Esophagus muscularis mucosa (tissue), 4 donors: Measurements from ENCODE around the gene PTPN1. TPM values are rescaled to one million over a fixed set of nuclear protein-coding genes. Genes with fewer than 3 reads are reported as not detected.
"Not testable (repeated sequence)": the region's sequence is repeated elsewhere in the genome, so short reads cannot be mapped to it uniquely, and the experiment has no call there.

Experiments
- DNase-seq: peaks from one replicate; pipeline ENCODE4 v3.0.0-alpha.2; 2017; ENCODE audit errors: extremely low spot score
- H3K27ac ChIP-seq, 4 donors: fragments of 200-600 bp; sonication (generic); replicated peaks in 1 of 4; 1 replicate in 3 of 4; 2 replicates in 1 of 4; pipeline ENCODE4 v1.5.1; 2016 to 2019; ENCODE audit warnings: mild to moderate bottlenecking in 1 of 4
- H3K27me3 ChIP-seq, 4 donors: fragments of 200-600 bp; sonication (generic); one replicate each; pipeline versions ENCODE4 v1.5.1 to v1.6.0; 2016 to 2019
- H3K36me3 ChIP-seq, 4 donors: fragments of 200-600 bp; sonication (generic); one replicate each; pipeline ENCODE4 v1.5.1; 2016 to 2019
- H3K4me1 ChIP-seq, 4 donors: fragments of 200-600 bp; sonication (generic); one replicate each; pipeline ENCODE4 v1.5.1; 2016 to 2019
- H3K4me3 ChIP-seq, 4 donors: fragments of 200-600 bp; sonication (generic); 1 replicate in 2 of 4; 2 replicates in 2 of 4; pipeline ENCODE4 v1.5.1; 2016 to 2019; ENCODE audit warnings: mild to moderate bottlenecking in 4 of 4, moderate library complexity in 1 of 4
- H3K9me3 ChIP-seq, 4 donors: fragments of 200-600 bp; sonication (generic); 1 replicate in 3 of 4; 2 replicates in 1 of 4; pipeline ENCODE4 v1.5.1; 2016 to 2019
- CTCF ChIP-seq, 3 experiments: fragments of 200-600 bp in 2 of 3; fragments of 450-650 bp in 1 of 3; sonication (generic) in 2 of 3; IDR thresholded peaks; one replicate each; pipeline ENCODE4 v1.5.1; 2017 to 2019; ENCODE audit warnings: antibody characterized with exemption in 3 of 3, mild to moderate bottlenecking in 2 of 3, moderate library complexity in 1 of 3
- EP300 ChIP-seq: sonication (generic); formaldehyde crosslinking; IDR thresholded peaks from one replicate; pipeline ENCODE4 v1.6.1; 2017; ENCODE audit warnings: antibody characterized with exemption
- POLR2A ChIP-seq: fragments of 450-650 bp; IDR thresholded peaks from one replicate; pipeline ENCODE4 v1.6.1; 2017; ENCODE audit warnings: antibody characterized with exemption, moderate library complexity, mild to moderate bottlenecking, low read depth
- POLR2AphosphoS5 ChIP-seq, 2 donors: sonication (generic); formaldehyde crosslinking; IDR thresholded peaks; one replicate each; pipeline ENCODE4 v1.6.1; 2017; ENCODE audit warnings: antibody characterized with exemption in 2 of 2
- WGBS: methylation state at CpG from one replicate; pipeline ENCODE4 v1.1.5; 2018; 5-methylcytosine and 5-hydroxymethylcytosine counted together
- intact Hi-C: fragments of 100-400 bp; cut with DNase I; formaldehyde crosslinking; loops from one replicate; pipeline ENCODE4 v1.15.1; 2023
- total RNA-seq, 4 donors: library from RNA; depleted of rRNA; stranded (reverse); fragments of >200 nt; gene quantifications; one replicate each; pipeline versions ENCODE4 v1.1.0 to v1.2.1, GENCODE V29; 2016

Gene PTPN1
- total RNA-seq, 4 donors from 2014 or later, result 21.2 to 49.0 (median 41.0) TPM

GRCh38 chr20:50506270-50506579 lies 4.0 kb upstream of the PTPN1 start:
- H3K4me3 ChIP-seq, result no peak overlapping the region
- intact Hi-C loops, result no loop called here
- H3K27me3 ChIP-seq, result no peaks in the 10 kb centered on the region
- no peak for DNase-seq
- peaks cover 10 to 27% (median 23%) of the 10 kb centered on the region in 4 donors for H3K4me1 ChIP-seq
- TF ChIP-seq CTCF (IDR thresholded peaks at IDR 0.05), result no peak
- no peak for TF ChIP-seq POLR2AphosphoS5 (IDR thresholded peaks at IDR 0.05)
- TF ChIP-seq POLR2A, result no peak
- TF ChIP-seq EP300, result no peak
- no peak overlapping the region for H3K27ac ChIP-seq
- no peaks in the 10 kb centered on the region for H3K9me3 ChIP-seq
- H3K36me3 ChIP-seq, result no peaks in the 10 kb centered on the region
- 82% methylated on average over 3 of the region's 3 CpGs for WGBS

GRCh38 chr20:50507745-50508144 lies 2.4 kb upstream of the PTPN1 start:
- peaks cover 14 to 42% (median 39%) of the 10 kb centered on the region in 4 donors for H3K4me1 ChIP-seq
- intact Hi-C loops, result not testable (repeated sequence)

DNA sequence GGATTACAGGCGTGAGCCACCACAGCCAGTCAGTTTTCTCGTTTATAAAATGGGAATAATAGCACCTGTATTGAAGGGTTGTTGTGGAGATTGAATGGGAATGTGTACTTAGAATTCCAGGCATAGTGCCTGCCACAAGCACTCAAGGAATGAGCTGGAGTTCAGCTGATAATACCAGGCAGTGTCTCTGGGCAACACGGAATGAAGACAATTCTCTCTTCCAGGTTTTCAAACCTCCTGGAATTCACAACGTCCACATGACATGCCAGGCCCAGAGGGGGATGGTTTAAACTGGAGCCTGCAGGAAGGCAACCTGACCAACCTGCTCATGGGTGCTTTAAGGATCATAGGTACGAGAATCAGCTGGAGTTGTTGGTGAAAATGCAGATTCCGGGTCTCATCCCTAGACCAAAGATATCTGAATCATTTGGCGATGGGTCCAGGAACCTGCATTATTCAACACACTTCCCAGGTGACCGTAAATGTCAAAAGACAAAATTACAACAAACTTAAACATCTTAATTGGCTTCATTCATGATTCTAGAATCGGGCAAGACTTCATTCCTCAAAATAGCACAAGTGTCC lies 1.9 kb upstream of the PTPN1 start:
- Histone ChIP-seq H3K4me1 (peaks cover 15 to 47% (median 44%) of the 10 kb centered on the region in 4 donors), H3K27me3 (no peaks in the 10 kb centered on the region), H3K36me3 (no peaks in the 10 kb centered on the region), H3K27ac (no peak overlapping the region), H3K9me3 (no peaks in the 10 kb centered on the region), H3K4me3 (no peak overlapping the region)
- TF ChIP-seq EP300 (no peak), POLR2A (no peak), CTCF (IDR thresholded peaks at IDR 0.05) (no peak), POLR2AphosphoS5 (IDR thresholded peaks at IDR 0.05) (no peak)
- intact Hi-C loops, result no loop called here
- no peak for DNase-seq
- 77% methylated on average over 9 of the region's 9 CpGs for WGBS

More at GRCh38 chr20:50507745-50508144, 2.4 kb upstream of the PTPN1 start:
- DNase-seq, H3K27ac ChIP-seq, H3K4me3 ChIP-seq, H3K36me3 ChIP-seq, H3K9me3 ChIP-seq, H3K27me3 ChIP-seq: not testable (repeated sequence)
- WGBS, result 100% methylated on average over 5 of the region's 5 CpGs

GRCh38 chr20:50510706-50511542 lies 741 bp downstream of the PTPN1 start:
- Histone ChIP-seq H3K27ac (peak overlapping the region; percentile 82 to 90 (median 87)), H3K27me3 (no peaks in the 10 kb centered on the region), H3K4me1 (peaks cover 34 to 61% (median 58%) of the 10 kb centered on the region in 4 donors), H3K4me3 (peak overlapping the region; percentile 72 to 94 (median 82)), H3K9me3 (no peaks in the 10 kb centered on the region), H3K36me3 (no peaks in the 10 kb centered on the region)
- TF ChIP-seq POLR2A, result no peak
- no peak for TF ChIP-seq EP300
- no peak for TF ChIP-seq POLR2AphosphoS5 (IDR thresholded peaks at IDR 0.05)
- WGBS, result 5% methylated on average over 23 of the region's 32 CpGs
- intact Hi-C loops, result loop anchor here (2.0 kb wide), 1 partner anchor 64 kb away; no protein-coding TSS in a partner anchor
- no peak for DNase-seq

- Histone ChIP-seq H3K27ac (peak overlapping the region in 1 of 4 donors; percentile 2), H3K27me3 (no peaks in the 10 kb centered on the region), H3K36me3 (no peaks in the 10 kb centered on the region), H3K4me3 (peak overlapping the region in 3 of 4 donors; percentile 72 to 91 (median 74)), H3K9me3 (no peaks in the 10 kb centered on the region), H3K4me1 (peaks cover 40 to 74% (median 71%) of the 10 kb centered on the region in 4 donors)
- DNase-seq, result no peak
- intact Hi-C loops, result no loop called here
- WGBS, result 83% methylated on average over 1 of the region's 1 CpG
- no peak for TF ChIP-seq CTCF (IDR thresholded peaks at IDR 0.05)
Measured at GRCh38 chr20:50512323-50512722, 2.1 kb downstream of the PTPN1 start.
